ENCODE measurements around the gene SLC39A9.

DNA sequence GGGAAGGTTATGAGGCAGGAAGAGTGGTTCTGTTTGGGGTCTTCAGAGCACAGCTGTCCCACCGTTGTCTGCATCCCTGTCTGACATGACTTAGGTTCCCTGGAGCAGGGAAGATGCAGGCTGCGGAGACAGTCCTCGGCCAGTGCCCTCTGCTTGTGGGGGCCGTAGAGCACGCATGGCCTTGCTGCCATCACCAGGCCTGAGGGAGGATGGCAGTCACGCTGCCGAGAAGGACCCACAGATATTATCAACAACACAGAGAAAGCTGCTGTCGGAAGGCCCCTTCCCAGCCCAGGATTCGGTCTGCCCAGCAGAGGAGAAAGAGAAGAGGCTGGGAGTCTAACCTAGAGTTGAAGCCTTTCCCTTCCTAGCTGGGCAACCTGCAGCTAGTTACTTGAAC, 35.4 kb upstream of the SLC39A9 start:
- TF ChIP-seq, protein P1, sequence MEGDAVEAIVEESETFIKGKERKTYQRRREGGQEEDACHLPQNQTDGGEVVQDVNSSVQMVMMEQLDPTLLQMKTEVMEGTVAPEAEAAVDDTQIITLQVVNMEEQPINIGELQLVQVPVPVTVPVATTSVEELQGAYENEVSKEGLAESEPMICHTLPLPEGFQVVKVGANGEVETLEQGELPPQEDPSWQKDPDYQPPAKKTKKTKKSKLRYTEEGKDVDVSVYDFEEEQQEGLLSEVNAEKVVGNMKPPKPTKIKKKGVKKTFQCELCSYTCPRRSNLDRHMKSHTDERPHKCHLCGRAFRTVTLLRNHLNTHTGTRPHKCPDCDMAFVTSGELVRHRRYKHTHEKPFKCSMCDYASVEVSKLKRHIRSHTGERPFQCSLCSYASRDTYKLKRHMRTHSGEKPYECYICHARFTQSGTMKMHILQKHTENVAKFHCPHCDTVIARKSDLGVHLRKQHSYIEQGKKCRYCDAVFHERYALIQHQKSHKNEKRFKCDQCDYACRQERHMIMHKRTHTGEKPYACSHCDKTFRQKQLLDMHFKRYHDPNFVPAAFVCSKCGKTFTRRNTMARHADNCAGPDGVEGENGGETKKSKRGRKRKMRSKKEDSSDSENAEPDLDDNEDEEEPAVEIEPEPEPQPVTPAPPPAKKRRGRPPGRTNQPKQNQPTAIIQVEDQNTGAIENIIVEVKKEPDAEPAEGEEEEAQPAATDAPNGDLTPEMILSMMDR (conservative IDR thresholded peaks at IDR 0.05; ENCODE audit: low read length): peak; percentile 48; the same call in 1 of the 2 replicates
- TF ChIP-seq EZH2phosphoT487 (IDR thresholded peaks at IDR 0.05; ENCODE audit: borderline replicate concordance, low read depth, low read length): no peak

Data from OCI-LY7 (cell line).